IMR-90 (cell line): ENCODE data around the gene GJA4. TPM values are rescaled to one million over a fixed set of nuclear protein-coding genes. Genes with fewer than 3 reads are reported as not detected.

Source experiments
- ATAC-seq: fragments of 200-7000 bp; cut with Tn5 transposase; 2 replicates; pipeline ENCODE4 v1.9.1; 2020; ENCODE audit warnings: low read depth, mild to moderate bottlenecking, moderate library complexity
- BruUV-seq: library from RNA; stranded (reverse); fragments of 400-500 nt; replicated peaks from 2 replicates; lab custom pipeline; 2021; lab: Mats Ljungman, UMichigan
- CTCF ChIA-PET: fragments of 300-600 bp; formaldehyde crosslinking; extraction: SDS; loops from one replicate; lab custom pipeline; 2021; ENCODE audit warnings: antibody characterized with exemption; lab: Yijun Ruan, JAX
- POLR2A ChIA-PET: fragments of 300-600 bp; sonication (Branson Sonifier 250); formaldehyde crosslinking; loops from one replicate; lab custom pipeline; 2022; ENCODE audit warnings: antibody characterized with exemption; ENCODE audit not compliant: unreplicated experiment; lab: Charles Lee
- DNase-seq: peaks from one replicate; pipeline ENCODE4 v3.0.0; 2013
- H2AFZ ChIP-seq: replicated peaks from 2 replicates; pipeline ENCODE3; 2013; ENCODE audit warnings: low read length, mild to moderate bottlenecking; ENCODE audit not compliant: poor library complexity
- H2AK5ac ChIP-seq: 2 replicates; pipeline ENCODE4 v1.6.1; 2013; ENCODE audit warnings: low read depth, low read length, inconsistent platforms
- H2AK9ac ChIP-seq: replicated peaks from 2 replicates; pipeline ENCODE3; 2013; ENCODE audit warnings: mild to moderate bottlenecking, low read depth, low read length, moderate library complexity; ENCODE audit not compliant: poor library complexity
- H2BK120ac ChIP-seq: 2 replicates; pipeline ENCODE4 v1.6.1; 2013; ENCODE audit warnings: low read depth, low read length, inconsistent platforms
- H2BK15ac ChIP-seq: 3 replicates; pipeline ENCODE4 v1.6.1; 2013; ENCODE audit warnings: low read depth, low read length, inconsistent platforms
- H2BK20ac ChIP-seq: 2 replicates; pipeline ENCODE4 v1.6.1; 2013; ENCODE audit warnings: low read depth, mild to moderate bottlenecking, inconsistent platforms, low read length, moderate library complexity
- H2BK5ac ChIP-seq: 2 replicates; pipeline ENCODE4 v1.6.1; 2013; ENCODE audit warnings: mild to moderate bottlenecking, low read depth, low read length, inconsistent platforms; ENCODE audit not compliant: poor library complexity, severe bottlenecking
- H3K14ac ChIP-seq: replicated peaks from 2 replicates; pipeline ENCODE4 v1.6.1; 2013; ENCODE audit warnings: low read depth, low read length, inconsistent platforms
- H3K18ac ChIP-seq: 2 replicates; pipeline ENCODE4 v1.6.1; 2013; ENCODE audit warnings: low read depth, low read length, control low read depth
- H3K23ac ChIP-seq: 2 replicates; pipeline ENCODE4 v1.6.1; 2013; ENCODE audit warnings: low read depth, low read length, inconsistent platforms
- H3K27ac ChIP-seq: 2 replicates; pipeline ENCODE4 v1.5.1; 2013; ENCODE audit warnings: mild to moderate bottlenecking, control low read depth, low read length; ENCODE audit not compliant: insufficient read depth
- H3K27me3 ChIP-seq: 2 replicates; pipeline ENCODE4 v1.6.1; 2013; ENCODE audit warnings: low read length; ENCODE audit not compliant: control insufficient read depth, insufficient read depth
- H3K36me3 ChIP-seq: 2 replicates; pipeline ENCODE4 v1.6.1; 2013; ENCODE audit warnings: low read length, mixed read lengths; ENCODE audit not compliant: control insufficient read depth, insufficient read depth
- H3K4ac ChIP-seq: 2 replicates; pipeline ENCODE4 v1.6.1; 2013; ENCODE audit warnings: low read depth, low read length, inconsistent platforms
- H3K4me1 ChIP-seq: 2 replicates; pipeline ENCODE4 v1.6.1; 2013; ENCODE audit warnings: low read length, mixed read lengths; ENCODE audit not compliant: control insufficient read depth, insufficient read depth
- H3K4me2 ChIP-seq: 2 replicates; pipeline ENCODE4 v1.6.1; 2013; ENCODE audit warnings: low read depth, mild to moderate bottlenecking, control low read depth, low read length, moderate library complexity
- H3K4me3 ChIP-seq: 2 replicates; pipeline ENCODE4 v1.5.1; 2013; ENCODE audit warnings: low read depth, mild to moderate bottlenecking, control low read depth, low read length, moderate library complexity; ENCODE audit not compliant: insufficient read depth
- H3K56ac ChIP-seq: 2 replicates; pipeline ENCODE4 v1.6.1; 2013; ENCODE audit warnings: low read length, inconsistent platforms; ENCODE audit not compliant: insufficient read depth; ENCODE audit errors: extremely low read depth
- H3K79me1 ChIP-seq, 2 experiments: 2 replicates each; pipeline ENCODE4 v1.6.1; 2013; ENCODE audit warnings: low read length in 2 of 2, inconsistent platforms in 1 of 2, low read depth in 1 of 2
- H3K9ac ChIP-seq: 2 replicates; pipeline ENCODE4 v1.6.1; 2013; ENCODE audit warnings: low read depth, low read length, control low read depth
- H3K9me1 ChIP-seq: 2 replicates; pipeline ENCODE4 v1.6.1; 2013; ENCODE audit warnings: low read length, inconsistent platforms; ENCODE audit not compliant: insufficient read depth
- H3K9me3 ChIP-seq: 2 replicates; pipeline ENCODE4 v1.6.1; 2013; ENCODE audit warnings: low read length; ENCODE audit not compliant: control insufficient read depth, insufficient read depth
- H4K20me1 ChIP-seq: 2 replicates; pipeline ENCODE4 v1.6.1; 2013; ENCODE audit warnings: low read length, inconsistent platforms; ENCODE audit not compliant: insufficient read depth
- H4K5ac ChIP-seq: 2 replicates; pipeline ENCODE4 v1.6.1; 2013; ENCODE audit warnings: mild to moderate bottlenecking, low read depth, low read length, control low read depth
- H4K8ac ChIP-seq, 2 experiments: 2 replicates each; pipeline ENCODE4 v1.6.1; 2013; ENCODE audit warnings: low read depth in 2 of 2, low read length in 2 of 2, control low read depth in 1 of 2, inconsistent platforms in 1 of 2
- H4K91ac ChIP-seq: 2 replicates; pipeline ENCODE4 v1.6.1; 2013; ENCODE audit warnings: low read depth, low read length, inconsistent platforms; ENCODE audit not compliant: insufficient read depth
- CEBPB ChIP-seq: IDR thresholded peaks from 2 replicates; pipeline ENCODE4 v1.6.1; 2012; ENCODE audit warnings: low read depth, low read length, improper control_type of control experiment
- CHD1 ChIP-seq: IDR thresholded peaks from 2 replicates; pipeline ENCODE4 v1.6.1; 2012; ENCODE audit warnings: low read depth, low read length, improper control_type of control experiment
- FOS ChIP-seq: fragments of 150-350 bp; IDR thresholded peaks from 2 replicates; pipeline ENCODE4 v1.6.1; 2016; ENCODE audit warnings: low read depth, low read length
- MAZ ChIP-seq: IDR thresholded peaks from 2 replicates; pipeline ENCODE4 v1.6.1; 2012; ENCODE audit warnings: low read depth, mild to moderate bottlenecking, low read length, improper control_type of control experiment, moderate library complexity, borderline replicate concordance
- RAD21 ChIP-seq: IDR thresholded peaks from 2 replicates; pipeline ENCODE4 v1.6.1; 2012; ENCODE audit warnings: low read length, improper control_type of control experiment
- SMC3 ChIP-seq: fragments of 150-350 bp; IDR thresholded peaks from 2 replicates; pipeline ENCODE4 v1.6.1; 2016; ENCODE audit warnings: low read depth, mild to moderate bottlenecking, antibody characterized with exemption, low read length, moderate library complexity
- WGBS, 2 experiments: methylation state at CpG; one replicate each; pipeline versions ENCODE4 v1.1.5 to v1.1.7; 2013; ENCODE audit warnings: missing lambda C conversion rate in 2 of 2; ENCODE audit not compliant: insufficient read length in 1 of 2; ENCODE audit errors: extremely low coverage in 2 of 2; 5-methylcytosine and 5-hydroxymethylcytosine counted together
- dilution Hi-C: fragments of 300-500 bp; cut with HindIII; formaldehyde crosslinking; loops from one replicate; pipeline ENCODE4 v1.14.3; 2018; ENCODE audit warnings: low sequenced_read_pairs; ENCODE audit not compliant: unreplicated experiment
- in situ Hi-C: fragments of 300-500 bp; cut with MboI; formaldehyde crosslinking; loops from 3 replicates; pipeline ENCODE4 v1.14.3; 2019; ENCODE audit warnings: low sequenced_read_pairs, inconsistent platforms, mixed read lengths
- intact Hi-C: fragments of 100-400 bp; cut with micrococcal nuclease; formaldehyde crosslinking; loops from 2 replicates; pipeline ENCODE4 v1.10.0; 2022
- polyA plus RNA-seq, 3 experiments: library from polyadenylated mRNA; depleted of rRNA; stranded (reverse); fragments of >200 nt; gene quantifications; 2 replicates each; pipeline ENCODE4 v1.2.3, GENCODE V29; 2012; ENCODE audit warnings: low replicate concordance in 1 of 3
- total RNA-seq: library from RNA; depleted of rRNA; stranded (reverse); fragments of >200 nt; gene quantifications from 2 replicates; pipeline ENCODE4 v1.2.3, GENCODE V29; 2012
- TF ChIP-seq, protein P1 (sequence below): conservative IDR thresholded peaks from 2 replicates; pipeline ENCODE4 v1.5.1; 2012; ENCODE audit warnings: mild to moderate bottlenecking, low read depth, low read length, improper control_type of control experiment
- TF ChIP-seq, protein P2 (sequence below): fragments of 150-350 bp; IDR thresholded peaks from 2 replicates; pipeline ENCODE4 v1.6.1; 2017; ENCODE audit warnings: mild to moderate bottlenecking, antibody characterized with exemption, low read length, low read depth

The GJA4 gene
- total and polyA plus RNA-seq, 2 of the 4 experiments (the other 2 are of a cell fraction): not detected

DNA sequence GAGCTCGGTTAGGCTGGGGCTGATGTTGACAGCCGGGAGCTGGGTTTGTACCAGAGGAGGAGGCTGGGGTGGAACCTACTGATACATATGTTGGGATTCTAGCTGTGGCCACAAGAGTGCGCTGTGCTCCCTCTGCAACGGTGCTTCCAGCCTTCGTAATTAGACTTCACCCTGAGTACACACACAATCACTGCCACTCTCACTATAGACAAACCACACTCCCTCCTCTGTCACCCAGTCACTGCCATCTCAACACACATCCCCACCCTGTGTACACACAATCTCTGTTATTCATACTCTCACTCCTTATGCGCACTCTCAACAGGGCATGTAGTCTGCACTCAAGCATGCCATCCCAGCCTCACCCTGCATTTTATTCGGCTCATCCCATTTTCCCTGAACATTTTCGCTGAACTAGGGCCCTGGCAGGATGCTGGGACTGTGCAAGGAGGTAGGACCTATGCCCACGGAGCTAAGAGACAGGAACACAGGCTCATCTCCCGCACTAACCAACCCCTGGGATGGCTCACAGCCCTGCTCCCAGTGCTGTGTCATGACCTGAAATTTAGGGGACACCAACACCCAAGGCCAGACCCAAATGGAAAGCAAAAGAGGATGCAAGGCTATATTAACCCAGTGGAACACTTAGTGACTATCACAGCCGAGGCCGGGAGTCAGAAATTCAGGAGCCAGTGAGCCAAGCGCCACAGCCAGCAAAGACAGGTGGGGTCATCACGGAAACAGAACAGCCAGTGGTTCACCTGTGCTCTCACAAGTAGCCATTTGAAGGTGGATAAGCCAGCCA is 6.1 kb upstream of the GJA4 start (continued):
- TF ChIP-seq CEBPB (no peak), CHD1 (no peak)

DNA sequence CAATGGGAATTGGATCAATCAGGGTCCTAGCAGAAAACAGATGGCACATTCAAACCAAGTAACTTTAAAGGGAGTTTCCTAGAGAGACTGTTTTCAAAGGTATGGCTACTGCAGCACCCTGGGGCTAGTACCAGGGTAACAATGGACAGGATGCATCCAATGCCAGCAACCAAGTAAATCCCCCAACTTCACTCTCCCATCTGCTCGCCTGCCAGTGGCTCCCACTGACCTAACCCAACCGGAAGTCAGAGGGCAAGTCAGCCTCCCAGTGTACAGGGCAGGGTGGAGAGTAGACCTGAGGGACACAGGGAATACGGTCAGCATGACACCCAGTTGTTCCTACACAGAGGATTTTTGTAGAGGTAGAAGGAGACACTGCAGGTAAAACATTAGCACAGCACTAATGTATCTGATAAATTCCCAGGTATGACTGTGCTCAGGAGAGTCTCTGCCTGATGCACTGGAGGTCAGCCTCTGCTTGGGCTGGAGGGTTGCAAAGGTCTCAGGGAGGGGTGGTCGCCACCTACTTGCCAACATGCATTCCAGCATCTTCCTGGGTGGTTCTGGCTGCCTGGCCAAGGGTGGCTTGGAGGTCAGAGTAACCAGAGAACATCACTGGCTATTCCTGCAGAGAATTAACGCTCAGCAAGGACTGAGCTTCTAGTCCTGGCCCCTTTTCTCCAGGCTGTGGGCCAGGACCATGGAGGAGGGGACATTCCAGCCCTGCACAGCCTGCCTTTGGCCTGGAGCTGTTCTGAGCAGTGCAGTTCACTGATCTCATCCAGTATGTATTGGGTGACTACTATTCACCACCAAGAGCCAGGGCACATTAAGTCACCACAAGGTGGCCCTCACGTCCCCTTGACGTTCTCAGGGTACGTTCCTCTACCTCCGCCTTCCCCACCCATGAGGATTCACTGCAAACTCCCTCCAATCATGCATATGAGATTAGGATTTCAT is 5.1 kb upstream of the GJA4 start:
- Histone ChIP-seq H3K9ac (no peak overlapping the region), H2BK120ac (no peak overlapping the region; the same call in 1 of the 2 replicates), H3K23ac (no peak overlapping the region), H3K36me3 (no peaks in the 10 kb centered on the region), H2BK15ac (no peak overlapping the region), H3K14ac (no peak overlapping the region), H3K56ac (no peak overlapping the region), H3K18ac (no peak overlapping the region), H2BK5ac (no peak overlapping the region), H3K9me1 (peaks cover 4% of the 10 kb centered on the region; the same call in 1 of the 2 replicates), H3K4me3 (no peak overlapping the region), H3K9me3 (peaks cover 6% of the 10 kb centered on the region), H4K8ac (no peak overlapping the region), H2BK20ac (no peak overlapping the region), H3K79me1 (no peaks in the 10 kb centered on the region), H3K4me1 (peaks cover 2% of the 10 kb centered on the region; the same call in 1 of the 2 replicates), H4K20me1 (no peaks in the 10 kb centered on the region), H2AK9ac (peak overlapping the region; percentile 37), H4K91ac (no peak overlapping the region), H3K27ac (no peak overlapping the region), H2AK5ac (0 out of 2 replicates have a peak overlapping the region, but pooled peaks have one; percentile 43), H3K4me2 (no peak overlapping the region), H4K5ac (no peak overlapping the region), H3K4ac (no peak overlapping the region), H2AFZ (no peak overlapping the region), H3K27me3 (peaks cover 6% of the 10 kb centered on the region)
- intact Hi-C loops (loop anchor here (5.0 kb wide), 2 partner anchors 195 to 390 kb away; no protein-coding TSS in a partner anchor), in situ Hi-C loops (no loop called here), dilution Hi-C loops (no loop called here)
- CTCF ChIA-PET: no interaction called here
- whole genome bisulfite sequencing, 2 experiments: 17% methylated on average over 1 of the region's 9 CpGs; no CpG with 5 or more reads in 1 of the 2 experiments
- ATAC-seq: peak; percentile 71
- POLR2A ChIA-PET: no interaction called here
- TF ChIP-seq MAZ: no peak
- no peak for TF ChIP-seq FOS
- TF ChIP-seq RAD21: peak; percentile 17; the same call in 1 of the 2 replicates
- TF ChIP-seq SMC3: no peak
- TF ChIP-seq, protein P1, sequence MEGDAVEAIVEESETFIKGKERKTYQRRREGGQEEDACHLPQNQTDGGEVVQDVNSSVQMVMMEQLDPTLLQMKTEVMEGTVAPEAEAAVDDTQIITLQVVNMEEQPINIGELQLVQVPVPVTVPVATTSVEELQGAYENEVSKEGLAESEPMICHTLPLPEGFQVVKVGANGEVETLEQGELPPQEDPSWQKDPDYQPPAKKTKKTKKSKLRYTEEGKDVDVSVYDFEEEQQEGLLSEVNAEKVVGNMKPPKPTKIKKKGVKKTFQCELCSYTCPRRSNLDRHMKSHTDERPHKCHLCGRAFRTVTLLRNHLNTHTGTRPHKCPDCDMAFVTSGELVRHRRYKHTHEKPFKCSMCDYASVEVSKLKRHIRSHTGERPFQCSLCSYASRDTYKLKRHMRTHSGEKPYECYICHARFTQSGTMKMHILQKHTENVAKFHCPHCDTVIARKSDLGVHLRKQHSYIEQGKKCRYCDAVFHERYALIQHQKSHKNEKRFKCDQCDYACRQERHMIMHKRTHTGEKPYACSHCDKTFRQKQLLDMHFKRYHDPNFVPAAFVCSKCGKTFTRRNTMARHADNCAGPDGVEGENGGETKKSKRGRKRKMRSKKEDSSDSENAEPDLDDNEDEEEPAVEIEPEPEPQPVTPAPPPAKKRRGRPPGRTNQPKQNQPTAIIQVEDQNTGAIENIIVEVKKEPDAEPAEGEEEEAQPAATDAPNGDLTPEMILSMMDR: peak; percentile 33
- TF ChIP-seq, protein P2, sequence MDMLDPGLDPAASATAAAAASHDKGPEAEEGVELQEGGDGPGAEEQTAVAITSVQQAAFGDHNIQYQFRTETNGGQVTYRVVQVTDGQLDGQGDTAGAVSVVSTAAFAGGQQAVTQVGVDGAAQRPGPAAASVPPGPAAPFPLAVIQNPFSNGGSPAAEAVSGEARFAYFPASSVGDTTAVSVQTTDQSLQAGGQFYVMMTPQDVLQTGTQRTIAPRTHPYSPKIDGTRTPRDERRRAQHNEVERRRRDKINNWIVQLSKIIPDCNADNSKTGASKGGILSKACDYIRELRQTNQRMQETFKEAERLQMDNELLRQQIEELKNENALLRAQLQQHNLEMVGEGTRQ: no peak
- BruUV-seq: no TSS peak
- peak; percentile 39 for DNase-seq
